Fibroblast of the conjunctiva (primary cell): ENCODE data around the gene C2orf68.
"Not testable (repeated sequence)": the region's sequence is repeated elsewhere in the genome, so short reads cannot be mapped to it uniquely, and the experiment has no call there.

Source experiments
- DNase-seq: peaks from one replicate; pipeline ENCODE4 v3.0.0-alpha.2; 2010; ENCODE audit warnings: low read depth

C2orf68 gene

DNA sequence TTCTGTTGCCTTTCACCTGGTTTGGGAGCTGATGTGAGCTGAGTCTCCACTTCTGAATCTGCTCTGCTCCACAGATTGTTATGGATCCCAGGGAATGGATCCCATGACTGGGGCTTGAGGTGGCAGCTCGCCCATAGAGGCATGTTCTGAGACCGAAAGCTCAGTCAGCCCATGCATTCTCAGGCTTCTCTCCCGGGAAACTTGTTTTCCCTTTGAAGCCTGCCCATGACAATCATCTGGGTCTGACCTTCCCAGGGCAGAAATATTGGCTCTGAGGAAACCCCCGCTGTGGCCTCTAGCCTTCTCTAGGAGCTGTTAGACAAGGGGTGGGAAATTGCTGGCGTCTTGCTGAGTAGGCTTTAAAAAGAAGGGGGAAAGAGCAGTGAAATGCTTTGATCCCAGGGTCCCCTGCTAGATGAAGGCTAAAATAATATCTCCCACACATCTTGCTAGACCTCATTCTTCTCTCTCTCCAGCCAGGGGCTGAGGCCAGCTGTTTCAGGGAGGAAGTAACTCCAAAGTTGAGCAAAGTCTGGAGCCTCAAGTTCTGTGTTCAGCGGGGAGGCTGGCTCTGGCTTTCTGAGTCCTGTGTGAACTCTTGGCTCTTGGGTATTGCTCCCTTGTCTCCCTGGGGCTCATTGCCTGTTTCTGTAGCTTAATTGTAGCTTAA lies 32.5 kb downstream of the C2orf68 start:
- DNase-seq, result no peak

DNA sequence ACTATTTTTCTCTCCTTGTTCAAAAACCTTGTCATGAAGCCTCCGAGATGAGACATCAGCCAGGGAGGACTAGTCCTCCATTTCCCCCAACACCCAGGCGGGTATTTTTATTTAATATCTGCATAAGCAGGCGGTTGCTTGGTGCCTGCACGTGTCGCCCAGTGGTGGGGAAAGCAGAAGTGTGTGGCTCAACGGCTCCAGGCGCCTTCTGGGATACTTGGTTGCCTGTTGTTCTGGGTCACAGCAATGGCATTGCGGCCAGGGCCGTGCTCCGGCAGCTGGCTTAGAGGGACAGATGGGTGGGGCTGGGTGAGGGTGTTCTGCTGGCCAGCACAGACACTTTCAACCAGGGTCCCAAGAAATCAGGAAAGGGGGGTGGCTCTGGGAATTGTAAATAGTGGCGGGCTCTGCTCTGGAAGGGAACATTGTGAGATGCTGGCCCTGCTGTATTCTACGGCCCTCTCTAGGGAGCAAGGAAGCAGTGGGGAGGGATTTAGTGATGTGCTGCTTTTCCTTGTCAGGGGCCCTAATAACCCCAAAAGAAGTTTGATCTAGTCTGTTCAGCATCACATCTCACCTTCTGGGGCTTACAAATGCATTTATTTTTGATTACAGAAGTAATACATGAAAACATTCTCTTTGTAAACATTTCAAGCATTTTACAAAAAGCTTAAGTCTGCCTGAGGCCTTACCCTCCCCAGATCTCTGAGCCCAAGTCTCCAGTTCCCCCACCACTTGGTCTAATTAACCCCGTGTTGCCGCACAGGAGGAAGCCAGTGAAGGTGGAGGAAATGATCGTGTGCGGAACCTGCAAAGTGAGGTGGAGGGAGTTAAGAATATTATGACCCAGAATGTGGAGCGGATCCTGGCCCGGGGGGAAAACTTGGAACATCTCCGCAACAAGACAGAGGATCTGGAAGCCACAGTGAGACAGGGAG lies 33.4 kb downstream of the C2orf68 start:
- no peak for DNase-seq

DNA sequence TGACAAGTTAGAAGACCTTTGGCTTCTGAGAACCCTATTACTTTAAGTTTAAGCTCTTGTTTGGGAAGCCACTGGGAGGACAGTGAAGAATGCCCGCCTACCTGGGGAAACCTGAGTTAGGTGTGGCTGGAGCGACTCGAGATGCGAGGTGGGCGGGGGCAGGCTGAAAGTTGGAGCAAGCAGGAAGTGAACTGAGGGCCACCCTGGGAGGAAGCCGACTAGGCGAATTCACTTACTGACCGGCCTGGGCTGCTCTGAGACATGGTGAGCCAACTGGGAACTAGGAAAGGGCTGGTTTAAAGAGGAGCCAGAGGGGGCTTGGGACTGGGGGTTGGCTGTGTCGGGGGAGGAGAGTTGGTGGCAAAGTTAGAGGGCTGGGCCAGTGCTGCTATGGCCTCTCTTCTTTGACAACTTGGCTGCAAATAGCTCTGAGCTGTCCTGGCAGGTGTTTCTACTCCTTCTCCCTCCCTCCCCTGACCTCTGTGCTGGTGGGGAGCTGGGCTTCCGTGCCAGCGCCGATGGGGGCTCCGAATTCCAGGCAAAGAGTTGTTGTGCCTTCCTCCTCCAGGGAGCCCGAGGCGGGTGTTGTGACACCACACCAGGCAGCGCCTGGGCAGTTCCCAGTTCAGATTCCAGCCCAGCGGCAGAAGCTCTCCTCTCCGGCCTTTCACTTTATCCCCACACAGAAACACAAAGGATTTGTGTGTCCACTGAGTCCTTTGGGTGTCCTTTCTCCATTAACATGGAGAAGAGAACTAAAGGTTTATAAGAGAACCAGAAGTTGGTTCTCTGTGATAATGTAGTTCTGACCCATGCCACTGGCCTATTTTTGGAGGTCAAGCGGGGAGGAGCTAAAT lies 34.3 kb downstream of the C2orf68 start, which contains the start of gene VAMP8:
Gene VAMP8, plus strand, starts transcription at position 201 of the 857 bp plus-strand sequence. Its CDS starts 61 bp downstream, at position 262.
- no peak for DNase-seq

DNA sequence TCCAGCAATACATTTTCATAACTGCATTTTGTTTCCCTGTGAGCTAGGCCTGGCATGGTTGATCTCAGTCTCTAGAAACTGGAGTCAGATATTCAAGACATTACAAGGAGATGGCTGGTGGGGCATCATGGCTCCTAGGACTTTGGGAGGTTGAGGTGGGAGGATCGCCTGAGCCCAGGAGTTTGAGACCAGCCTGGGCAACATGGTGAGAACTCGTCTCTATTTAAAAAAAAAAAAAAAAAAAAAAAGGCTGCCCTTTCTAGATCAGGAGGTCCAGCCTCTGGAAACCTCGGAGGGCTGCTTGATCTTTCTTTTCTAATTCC lies 34.8 kb downstream of the C2orf68 start:
- no peak for DNase-seq

DNA sequence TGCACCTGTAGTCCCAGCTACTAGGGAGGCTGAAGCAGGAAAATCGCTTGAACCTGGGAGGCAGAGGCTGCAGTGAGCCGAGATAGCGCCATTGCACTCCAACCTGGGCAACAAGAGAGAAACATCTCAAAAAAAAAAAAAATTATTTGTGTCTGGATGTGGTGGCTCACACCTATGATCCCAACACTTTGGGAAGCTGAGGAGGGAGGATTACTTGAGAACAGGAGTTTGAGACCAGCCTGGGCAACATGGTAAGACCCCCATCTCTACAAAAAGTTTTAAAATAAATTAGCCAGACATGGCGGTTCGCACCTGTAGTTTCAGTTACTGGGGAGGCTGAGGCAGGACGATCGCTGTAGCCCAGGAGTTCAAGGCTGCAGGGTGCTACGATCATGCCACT lies 36.1 kb downstream of the C2orf68 start:
- DNase-seq, result no peak

DNA sequence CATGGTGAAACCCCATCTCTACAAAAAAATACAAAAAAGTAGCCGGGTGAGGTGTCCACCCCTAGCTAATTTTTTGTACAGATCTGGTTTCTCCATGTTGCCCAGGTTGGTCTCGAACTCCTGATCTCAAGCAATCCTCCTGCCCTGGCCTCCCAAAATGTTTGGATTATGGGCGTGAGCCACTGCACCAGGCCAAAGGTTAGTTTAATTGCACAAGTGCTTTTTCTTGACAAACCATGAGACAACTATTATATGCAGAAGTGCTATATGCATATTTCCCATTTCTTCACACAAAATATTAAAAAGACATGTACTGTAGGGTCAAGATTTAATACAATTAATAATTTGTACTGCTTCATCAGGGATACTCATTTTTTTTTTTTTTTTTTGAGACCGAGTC lies 45.6 kb downstream of the C2orf68 start:
- no peak for DNase-seq

DNA sequence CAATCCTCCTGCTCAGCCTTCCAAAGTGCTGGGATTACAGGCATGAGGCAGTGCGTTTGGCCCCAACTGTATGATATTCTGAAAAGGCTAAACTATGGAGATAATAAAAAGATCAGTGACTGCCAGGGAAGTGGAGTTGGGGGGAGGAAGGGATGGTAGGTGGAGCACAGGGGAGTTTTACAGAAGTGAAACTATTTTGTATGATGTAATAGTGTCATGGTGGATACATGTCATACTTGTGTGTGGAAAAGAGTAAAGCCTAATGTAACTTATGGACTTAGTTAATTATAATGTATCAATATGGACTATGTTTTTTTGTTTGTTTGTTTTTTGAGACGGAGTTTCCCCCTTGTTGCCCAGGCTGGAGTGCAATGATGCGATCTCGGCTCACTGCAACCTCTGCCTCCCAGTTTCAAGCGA lies 47.7 kb downstream of the C2orf68 start:
- DNase-seq, result no peak

DNA sequence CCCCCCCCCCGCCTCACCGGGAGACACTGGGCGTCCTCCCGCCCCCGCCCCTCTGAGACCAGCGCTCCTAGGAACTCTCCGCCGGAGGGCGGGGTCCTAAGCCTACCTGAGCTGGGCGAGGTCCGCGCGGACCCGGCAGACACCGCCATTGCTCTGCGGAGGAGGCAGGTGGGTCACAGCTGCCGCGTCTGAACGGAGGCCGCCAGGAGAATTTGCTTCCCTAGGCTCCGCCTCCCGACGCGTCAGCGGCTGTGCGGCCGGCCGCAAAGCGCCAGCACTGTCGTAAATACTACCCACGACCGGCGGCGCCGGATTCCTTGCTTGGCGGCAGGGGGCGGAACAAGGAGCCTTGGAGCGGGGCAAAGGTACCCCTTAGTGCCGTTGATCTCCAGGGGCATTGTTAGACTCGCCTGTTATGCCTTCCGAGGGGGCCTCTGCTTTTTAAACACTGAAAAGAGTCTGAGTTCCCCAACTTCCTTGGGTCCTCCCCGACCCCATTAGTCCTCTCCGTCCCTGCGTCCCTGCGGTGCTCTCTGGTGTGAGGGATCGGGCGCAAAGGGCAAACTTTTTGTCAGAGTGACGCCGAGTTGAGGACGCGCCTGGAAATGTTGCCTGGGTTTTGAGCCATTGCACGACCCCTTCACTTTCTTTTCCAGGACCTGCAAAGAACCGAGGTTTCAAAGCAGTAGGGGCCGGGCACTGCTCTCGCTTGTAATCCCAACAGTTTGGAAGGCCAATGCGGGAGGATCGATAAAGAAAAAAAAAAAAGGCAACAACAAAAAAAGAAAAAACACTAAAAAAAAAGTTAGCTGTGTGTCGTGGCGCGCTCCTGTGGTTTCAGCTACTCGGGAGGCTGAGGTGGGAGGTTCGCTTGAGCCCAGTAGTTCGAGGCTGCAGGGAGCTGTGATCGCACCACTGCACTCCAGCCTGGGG lies 50.3 kb downstream of the C2orf68 start, which contains the start of gene GGCX:
Gene GGCX, minus strand, starts transcription at position 214 of the 933 bp plus-strand sequence. Its CDS starts 65 bp downstream, at position 149.
- DNase-seq, result peak; percentile 80

DNA sequence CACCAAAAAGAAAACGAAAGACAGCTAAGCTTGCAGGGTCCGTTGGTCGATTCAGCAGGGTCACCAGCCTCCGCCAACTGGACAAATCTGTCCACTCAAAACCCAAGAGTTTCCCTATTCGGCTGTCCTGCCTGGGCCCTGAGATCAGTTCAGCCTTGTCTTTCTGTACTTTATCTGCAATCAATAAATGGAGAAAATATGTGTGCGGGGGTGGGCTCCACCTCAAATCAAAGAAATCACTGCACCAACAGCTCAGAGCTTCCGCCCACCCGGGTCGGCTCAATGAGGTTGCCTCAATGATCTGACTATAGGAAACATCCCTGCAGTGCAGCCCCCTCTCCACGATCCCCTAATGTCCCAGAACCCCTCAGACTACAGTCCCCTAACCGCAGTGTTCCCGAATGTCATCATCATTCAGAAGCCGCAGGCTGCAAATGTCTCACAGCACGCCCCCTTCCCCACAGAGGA lies 51.0 kb downstream of the C2orf68 start:
- DNase-seq, result no peak

DNA sequence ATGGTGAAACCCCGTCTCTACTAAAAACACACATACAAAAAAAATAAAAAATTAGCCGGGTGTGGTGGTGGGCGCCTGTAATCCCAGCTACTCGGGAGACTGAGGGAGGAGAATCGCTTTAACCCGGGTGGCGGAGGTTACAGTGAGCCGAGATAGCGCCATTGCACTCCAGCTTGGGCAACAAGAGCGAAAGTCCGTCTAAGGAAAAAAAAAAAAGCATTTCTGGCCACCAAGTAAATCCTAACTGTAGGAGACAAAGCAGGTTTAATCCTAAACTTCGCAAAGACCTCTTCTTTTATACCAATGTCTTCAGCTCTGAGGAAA lies 51.5 kb downstream of the C2orf68 start:
- not testable (repeated sequence) for DNase-seq

DNA sequence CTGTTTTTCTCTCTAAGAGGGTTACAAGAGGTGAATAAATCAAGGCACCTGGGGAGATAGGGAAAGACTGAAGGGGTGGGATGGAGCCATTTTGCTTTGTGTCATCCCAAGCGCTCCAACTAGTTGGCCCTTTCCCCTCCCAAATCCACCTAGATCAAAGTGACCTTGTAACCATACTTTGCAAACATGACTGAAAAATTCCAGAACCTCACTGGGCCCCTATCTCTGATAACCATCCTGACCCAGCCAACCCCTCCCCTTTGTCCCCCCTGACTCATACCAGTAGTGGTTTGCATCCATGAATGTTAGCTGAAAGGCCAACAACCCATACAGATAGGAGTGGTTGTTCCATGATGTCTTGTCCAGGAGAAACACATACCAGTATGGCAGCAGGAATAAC lies 53.7 kb downstream of the C2orf68 start:
- DNase-seq, result no peak

DNA sequence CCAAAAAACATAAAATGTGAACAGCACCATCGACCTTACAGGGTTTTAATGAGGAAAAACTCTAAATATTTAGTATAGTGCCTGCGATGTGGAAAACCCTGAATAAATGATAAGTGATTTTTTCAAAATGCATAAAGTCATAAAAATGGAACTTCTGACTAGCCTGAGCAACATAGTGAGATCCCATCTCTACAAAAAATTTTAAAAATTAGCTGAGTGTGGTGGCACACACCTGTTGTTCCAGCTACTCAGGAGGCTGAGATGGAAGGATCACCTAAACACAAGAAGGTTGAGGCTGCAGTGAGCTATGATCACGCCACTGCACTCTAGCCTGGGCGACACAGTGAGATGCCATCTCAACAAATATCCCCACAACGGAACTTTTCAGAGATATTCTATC lies 54.7 kb downstream of the C2orf68 start:
- no peak for DNase-seq
